ENCODE results near the gene LEMD2. TPM values are rescaled to one million over a fixed set of nuclear protein-coding genes. Genes with fewer than 3 reads are reported as not detected.

The LEMD2 gene
- total RNA-seq, 2 experiments from 2014 or later, result 51.4 to 54.8 TPM

- Mint-ChIP-seq H3K4me3 (no peak overlapping the region), H3K27ac (no peak overlapping the region), H3K36me3 (no peaks in the 10 kb centered on the region), H3K4me1 (ENCODE audit: low read depth) (no peaks in the 10 kb centered on the region), H3K27me3 (peaks cover 4% of the 10 kb centered on the region), H3K9me3 (no peaks in the 10 kb centered on the region)
- intact Hi-C loops (cut with micrococcal nuclease), result no loop called here
- no peak for DNase-seq
- ChIA-PET POLR2A (no interaction called here), CTCF (interaction anchor here (1.0 to 1.5 kb wide), 3 partner anchors 33 to 426 kb away, joined by 3 to 5 read pairs (median 3); no protein-coding TSS in a partner anchor)
Measured at GRCh38 chr6:33738153-33738552, 50.8 kb downstream of the LEMD2 start.

GRCh38 chr6:33737267-33738026 lies 51.5 kb downstream of the LEMD2 start:
- no peak overlapping the region for H3K27ac Mint-ChIP-seq
- H3K36me3 Mint-ChIP-seq, result no peaks in the 10 kb centered on the region
- intact Hi-C loops (cut with micrococcal nuclease), result no loop called here
- H3K4me1 Mint-ChIP-seq (ENCODE audit: low read depth), result no peaks in the 10 kb centered on the region
- POLR2A ChIA-PET, result no interaction called here
- no peak for DNase-seq
- no peaks in the 10 kb centered on the region for H3K9me3 Mint-ChIP-seq
- CTCF ChIA-PET, result interaction anchor here (1.0 to 1.2 kb wide), 2 partner anchors 34 to 426 kb away, joined by 3 read pairs; no protein-coding TSS in a partner anchor
- no peak overlapping the region for H3K4me3 Mint-ChIP-seq
- no peaks in the 10 kb centered on the region for H3K27me3 Mint-ChIP-seq

- Mint-ChIP-seq H3K9me3 (no peaks in the 10 kb centered on the region), H3K4me1 (ENCODE audit: low read depth) (no peaks in the 10 kb centered on the region), H3K4me3 (no peak overlapping the region), H3K27me3 (no peaks in the 10 kb centered on the region), H3K27ac (no peak overlapping the region), H3K36me3 (no peaks in the 10 kb centered on the region)
- DNase-seq, result no peak
- ChIA-PET POLR2A (no interaction called here), CTCF (interaction anchor here (2.0 kb wide), 1 partner anchor 9 kb away, joined by 6 read pairs; no protein-coding TSS in a partner anchor)
- intact Hi-C loops (cut with micrococcal nuclease), result no loop called here
Measured at GRCh38 chr6:33735216-33735615, 53.7 kb downstream of the LEMD2 start.

- no peak overlapping the region for H3K4me3 Mint-ChIP-seq
- intact Hi-C loops (cut with micrococcal nuclease), result no loop called here
- no peaks in the 10 kb centered on the region for H3K36me3 Mint-ChIP-seq
- ChIA-PET CTCF (no interaction called here), POLR2A (interaction anchor here (0.7 kb wide), 1 partner anchor 229 kb away, joined by 3 read pairs; no protein-coding TSS in a partner anchor)
- DNase-seq, result no peak
- H3K4me1 Mint-ChIP-seq (ENCODE audit: low read depth), result no peaks in the 10 kb centered on the region
- no peaks in the 10 kb centered on the region for H3K9me3 Mint-ChIP-seq
- no peak overlapping the region for H3K27ac Mint-ChIP-seq
- no peaks in the 10 kb centered on the region for H3K27me3 Mint-ChIP-seq
Measured at GRCh38 chr6:33733709-33734007, 55.3 kb downstream of the LEMD2 start.

- Mint-ChIP-seq H3K27me3 (no peaks in the 10 kb centered on the region), H3K36me3 (no peaks in the 10 kb centered on the region), H3K4me1 (ENCODE audit: low read depth) (no peaks in the 10 kb centered on the region), H3K4me3 (no peak overlapping the region), H3K9me3 (no peaks in the 10 kb centered on the region), H3K27ac (no peak overlapping the region)
- no peak for DNase-seq
- ChIA-PET POLR2A (interaction anchor here (0.7 kb wide), 1 partner anchor 230 kb away, joined by 3 read pairs; no protein-coding TSS in a partner anchor), CTCF (interaction anchor here (2.4 kb wide), 1 partner anchor 11 kb away, joined by 8 read pairs; no protein-coding TSS in a partner anchor)
- intact Hi-C loops (cut with micrococcal nuclease), result no loop called here
Measured at GRCh38 chr6:33732817-33733708, 55.9 kb downstream of the LEMD2 start.

GRCh38 chr6:33732385-33732784 lies 56.5 kb downstream of the LEMD2 start:
- H3K4me3 Mint-ChIP-seq, result no peak overlapping the region
- H3K27me3 Mint-ChIP-seq, result no peaks in the 10 kb centered on the region
- ChIA-PET POLR2A (no interaction called here), CTCF (interaction anchor here (2.4 kb wide), 1 partner anchor 12 kb away, joined by 8 read pairs; no protein-coding TSS in a partner anchor)
- no peaks in the 10 kb centered on the region for H3K36me3 Mint-ChIP-seq
- DNase-seq, result no peak
- H3K27ac Mint-ChIP-seq, result no peak overlapping the region
- intact Hi-C loops (cut with micrococcal nuclease), result no loop called here
- H3K9me3 Mint-ChIP-seq, result no peaks in the 10 kb centered on the region
- H3K4me1 Mint-ChIP-seq (ENCODE audit: low read depth), result no peaks in the 10 kb centered on the region

- Mint-ChIP-seq H3K27ac (no peak overlapping the region), H3K27me3 (no peaks in the 10 kb centered on the region), H3K9me3 (no peaks in the 10 kb centered on the region), H3K4me3 (no peak overlapping the region), H3K4me1 (ENCODE audit: low read depth) (no peaks in the 10 kb centered on the region), H3K36me3 (no peaks in the 10 kb centered on the region)
- CTCF ChIA-PET, result interaction anchor here (2.4 kb wide), 1 partner anchor 12 kb away, joined by 8 read pairs; no protein-coding TSS in a partner anchor
- intact Hi-C loops (cut with micrococcal nuclease), result no loop called here
- POLR2A ChIA-PET, result no interaction called here
- no peak for DNase-seq
Measured at GRCh38 chr6:33731751-33732282, 57.1 kb downstream of the LEMD2 start.

- Mint-ChIP-seq H3K4me1 (ENCODE audit: low read depth) (no peaks in the 10 kb centered on the region), H3K27me3 (no peaks in the 10 kb centered on the region), H3K27ac (no peak overlapping the region), H3K9me3 (no peaks in the 10 kb centered on the region), H3K36me3 (no peaks in the 10 kb centered on the region), H3K4me3 (no peak overlapping the region)
- ChIA-PET CTCF (interaction anchor here (2.4 kb wide), 1 partner anchor 13 kb away, joined by 8 read pairs; no protein-coding TSS in a partner anchor), POLR2A (no interaction called here)
- intact Hi-C loops (cut with micrococcal nuclease), result no loop called here
- DNase-seq, result no peak
Measured at GRCh38 chr6:33731035-33731434, 57.9 kb downstream of the LEMD2 start.

GRCh38 chr6:33730611-33731010 lies 58.3 kb downstream of the LEMD2 start:
- no peak overlapping the region for H3K27ac Mint-ChIP-seq
- no peaks in the 10 kb centered on the region for H3K4me1 Mint-ChIP-seq (ENCODE audit: low read depth)
- DNase-seq, result no peak
- no peak overlapping the region for H3K4me3 Mint-ChIP-seq
- CTCF ChIA-PET, result interaction anchor here (2.4 kb wide), 1 partner anchor 13 kb away, joined by 8 read pairs; no protein-coding TSS in a partner anchor
- intact Hi-C loops (cut with micrococcal nuclease), result no loop called here
- H3K27me3 Mint-ChIP-seq, result no peaks in the 10 kb centered on the region
- no peaks in the 10 kb centered on the region for H3K9me3 Mint-ChIP-seq
- POLR2A ChIA-PET, result no interaction called here
- no peaks in the 10 kb centered on the region for H3K36me3 Mint-ChIP-seq

GRCh38 chr6:33729059-33729458 lies 59.9 kb downstream of the LEMD2 start:
- Mint-ChIP-seq H3K27ac (no peak overlapping the region), H3K36me3 (no peaks in the 10 kb centered on the region), H3K27me3 (no peaks in the 10 kb centered on the region), H3K4me1 (ENCODE audit: low read depth) (peaks cover 8% of the 10 kb centered on the region), H3K4me3 (no peak overlapping the region), H3K9me3 (no peaks in the 10 kb centered on the region)
- ChIA-PET POLR2A (no interaction called here), CTCF (no interaction called here)
- intact Hi-C loops (cut with micrococcal nuclease), result no loop called here
- DNase-seq, result no peak

- Mint-ChIP-seq H3K27me3 (peaks cover 2% of the 10 kb centered on the region), H3K27ac (no peak overlapping the region), H3K4me3 (no peak overlapping the region), H3K4me1 (ENCODE audit: low read depth) (peaks cover 13% of the 10 kb centered on the region), H3K9me3 (no peaks in the 10 kb centered on the region), H3K36me3 (no peaks in the 10 kb centered on the region)
- ChIA-PET POLR2A (no interaction called here), CTCF (interaction anchor here (0.8 kb wide), 1 partner anchor 43 kb away, joined by 4 read pairs; no protein-coding TSS in a partner anchor)
- intact Hi-C loops (cut with micrococcal nuclease), result no loop called here
- DNase-seq, result no peak
Measured at GRCh38 chr6:33728438-33728837, 60.5 kb downstream of the LEMD2 start.

GRCh38 chr6:33727932-33728331 lies 61.0 kb downstream of the LEMD2 start:
- ChIA-PET POLR2A (no interaction called here), CTCF (interaction anchor here (0.8 kb wide), 1 partner anchor 44 kb away, joined by 4 read pairs; no protein-coding TSS in a partner anchor)
- Mint-ChIP-seq H3K4me3 (no peak overlapping the region), H3K36me3 (no peaks in the 10 kb centered on the region), H3K4me1 (ENCODE audit: low read depth) (peaks cover 13% of the 10 kb centered on the region), H3K9me3 (no peaks in the 10 kb centered on the region), H3K27ac (no peak overlapping the region), H3K27me3 (peaks cover 3% of the 10 kb centered on the region)
- intact Hi-C loops (cut with micrococcal nuclease), result no loop called here
- DNase-seq, result no peak

Data from activated CD4-positive, alpha-beta memory T cell treated with anti-CD3 and anti-CD28 coated beads for 36 hours (primary cell).